Measurements from ENCODE around the gene DENND4A.

DENND4A gene

GRCh38 chr15:65805019-65805745, 13.1 kb upstream of the DENND4A start:
- no peak overlapping the region for H3K27ac ChIP-seq (ENCODE audit: low read length)
- no peaks in the 10 kb centered on the region for H3K79me2 ChIP-seq (ENCODE audit: insufficient read depth, low read length)
- no peak for TF ChIP-seq CTCF (IDR thresholded peaks at IDR 0.05; ENCODE audit: borderline replicate concordance, extremely low read depth, low read length, poor library complexity, severe bottlenecking)
- TF ChIP-seq EZH2 (IDR thresholded peaks at IDR 0.05; ENCODE audit: borderline replicate concordance, low read depth, low read length, severe bottlenecking) = no peak
- no peak overlapping the region for H3K9ac ChIP-seq (ENCODE audit: low read depth, low read length)
- no peak overlapping the region for H3K4me2 ChIP-seq (ENCODE audit: insufficient read depth, low read length)
- H3K4me1 ChIP-seq (ENCODE audit: insufficient read depth, low read length) = peaks cover 6% of the 10 kb centered on the region
- DNase-seq (no peak), ATAC-seq (ENCODE audit: insufficient read depth, low read depth) (no peak)
- no peaks in the 10 kb centered on the region for H3K9me3 ChIP-seq (ENCODE audit: insufficient read depth, low read length, severe bottlenecking)
- no peaks in the 10 kb centered on the region for H3K36me3 ChIP-seq (ENCODE audit: insufficient read depth, low read length)
- no peaks in the 10 kb centered on the region for H3K27me3 ChIP-seq (ENCODE audit: insufficient read depth, low read length, poor library complexity)
- no peaks in the 10 kb centered on the region for H4K20me1 ChIP-seq (ENCODE audit: insufficient read depth, low read length)
- H2AFZ ChIP-seq (ENCODE audit: low read depth, low read length) = peak overlapping the region; percentile 41; the same call in 1 of the 2 replicates
- H3K4me3 ChIP-seq (ENCODE audit: low read depth in 1 of 2, low read length in 2 of 2) = no peak overlapping the region

- peaks cover 6% of the 10 kb centered on the region for H3K4me1 ChIP-seq (ENCODE audit: insufficient read depth, low read length)
- no peaks in the 10 kb centered on the region for H3K79me2 ChIP-seq (ENCODE audit: insufficient read depth, low read length)
- no peak for DNase-seq
- no peaks in the 10 kb centered on the region for H3K9me3 ChIP-seq (ENCODE audit: insufficient read depth, low read length, severe bottlenecking)
- no peak for ATAC-seq (ENCODE audit: insufficient read depth, low read depth)
- H3K4me3 ChIP-seq (ENCODE audit: low read depth in 1 of 2, low read length in 2 of 2) = no peak overlapping the region
- peak overlapping the region; percentile 41; the same call in 1 of the 2 replicates for H2AFZ ChIP-seq (ENCODE audit: low read depth, low read length)
- H3K9ac ChIP-seq (ENCODE audit: low read depth, low read length) = no peak overlapping the region
- no peaks in the 10 kb centered on the region for H3K36me3 ChIP-seq (ENCODE audit: insufficient read depth, low read length)
- H3K4me2 ChIP-seq (ENCODE audit: insufficient read depth, low read length) = no peak overlapping the region
- H4K20me1 ChIP-seq (ENCODE audit: insufficient read depth, low read length) = no peaks in the 10 kb centered on the region
- no peak overlapping the region for H3K27ac ChIP-seq (ENCODE audit: low read length)
- TF ChIP-seq CTCF (IDR thresholded peaks at IDR 0.05; ENCODE audit: borderline replicate concordance, extremely low read depth, low read length, poor library complexity, severe bottlenecking) (no peak), EZH2 (IDR thresholded peaks at IDR 0.05; ENCODE audit: borderline replicate concordance, low read depth, low read length, severe bottlenecking) (no peak)
- H3K27me3 ChIP-seq (ENCODE audit: insufficient read depth, low read length, poor library complexity) = no peaks in the 10 kb centered on the region
Measured at GRCh38 chr15:65804252-65804931, 12.3 kb upstream of the DENND4A start.

- no peak for TF ChIP-seq EZH2 (IDR thresholded peaks at IDR 0.05; ENCODE audit: borderline replicate concordance, low read depth, low read length, severe bottlenecking)
- TF ChIP-seq CTCF (IDR thresholded peaks at IDR 0.05; ENCODE audit: borderline replicate concordance, extremely low read depth, low read length, poor library complexity, severe bottlenecking) = no peak
- Histone ChIP-seq H3K27ac (ENCODE audit: low read length) (no peak overlapping the region), H3K27me3 (ENCODE audit: insufficient read depth, low read length, poor library complexity) (no peaks in the 10 kb centered on the region), H3K4me2 (ENCODE audit: insufficient read depth, low read length) (no peak overlapping the region), H2AFZ (ENCODE audit: low read depth, low read length) (no peak overlapping the region), H3K4me1 (ENCODE audit: insufficient read depth, low read length) (no peaks in the 10 kb centered on the region), H3K9ac (ENCODE audit: low read depth, low read length) (no peak overlapping the region), H3K36me3 (ENCODE audit: insufficient read depth, low read length) (no peaks in the 10 kb centered on the region), H3K4me3 (ENCODE audit: low read depth in 1 of 2, low read length in 2 of 2) (no peak overlapping the region), H3K9me3 (ENCODE audit: insufficient read depth, low read length, severe bottlenecking) (no peaks in the 10 kb centered on the region), H4K20me1 (ENCODE audit: insufficient read depth, low read length) (no peaks in the 10 kb centered on the region), H3K79me2 (ENCODE audit: insufficient read depth, low read length) (no peaks in the 10 kb centered on the region)
- no peak for ATAC-seq (ENCODE audit: insufficient read depth, low read depth)
- no peak for DNase-seq
Measured at GRCh38 chr15:65801229-65801805, 9.2 kb upstream of the DENND4A start.
